ENCODE measurements around the gene DRD2.

Gene DRD2

GRCh38 chr11:113363406-113363805 lies 111.8 kb downstream of the DRD2 start:
- DNase-seq: no peak
